NCI-H1417 (cell line): ENCODE results near the gene ZFAND2B.

Source experiments
- DNase-seq, 3 experiments: peaks; one replicate each; lab custom pipeline; 2025; lab: John Stamatoyannopoulos, UW

The ZFAND2B gene

GRCh38 chr2:219204425-219205164 is 2.0 kb upstream of the ZFAND2B start:
- DNase-seq: no peak

DNA sequence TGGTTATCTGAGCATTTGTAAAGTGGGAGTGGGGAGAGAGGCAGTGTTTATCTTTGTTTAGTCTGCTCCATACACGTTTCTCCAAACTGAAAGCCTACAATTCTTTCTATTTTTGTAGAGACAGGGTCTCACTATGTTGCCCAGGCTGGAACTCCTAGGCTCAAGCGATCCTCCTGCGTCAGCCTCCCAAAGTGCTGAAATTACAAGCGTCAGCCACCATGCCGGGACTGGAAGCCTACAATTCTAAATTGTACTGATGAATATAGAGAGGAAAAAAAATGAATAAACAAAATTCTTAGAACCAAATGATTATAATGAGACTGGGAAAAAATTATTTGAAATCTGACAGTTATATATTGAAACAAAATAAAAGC is 1.4 kb upstream of the ZFAND2B start:
- no peak for DNase-seq

DNA sequence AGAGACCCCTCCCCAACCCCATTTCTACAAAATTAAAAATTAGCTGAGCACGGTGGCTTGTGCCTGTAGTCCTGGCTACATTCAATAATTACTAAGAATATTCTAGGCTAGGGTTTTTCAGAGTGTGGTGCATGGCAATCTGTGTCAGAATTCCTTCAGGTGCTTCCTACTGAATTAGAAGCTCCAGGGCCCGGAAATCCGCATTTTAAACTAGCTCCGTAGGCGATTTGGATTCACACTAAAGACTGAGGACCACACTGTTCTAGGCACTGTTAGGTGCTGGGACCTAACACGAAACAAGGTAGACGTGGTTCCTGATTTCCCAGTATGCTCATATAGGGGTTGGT is 628 bp upstream of the ZFAND2B start:
- DNase-seq: no peak

DNA sequence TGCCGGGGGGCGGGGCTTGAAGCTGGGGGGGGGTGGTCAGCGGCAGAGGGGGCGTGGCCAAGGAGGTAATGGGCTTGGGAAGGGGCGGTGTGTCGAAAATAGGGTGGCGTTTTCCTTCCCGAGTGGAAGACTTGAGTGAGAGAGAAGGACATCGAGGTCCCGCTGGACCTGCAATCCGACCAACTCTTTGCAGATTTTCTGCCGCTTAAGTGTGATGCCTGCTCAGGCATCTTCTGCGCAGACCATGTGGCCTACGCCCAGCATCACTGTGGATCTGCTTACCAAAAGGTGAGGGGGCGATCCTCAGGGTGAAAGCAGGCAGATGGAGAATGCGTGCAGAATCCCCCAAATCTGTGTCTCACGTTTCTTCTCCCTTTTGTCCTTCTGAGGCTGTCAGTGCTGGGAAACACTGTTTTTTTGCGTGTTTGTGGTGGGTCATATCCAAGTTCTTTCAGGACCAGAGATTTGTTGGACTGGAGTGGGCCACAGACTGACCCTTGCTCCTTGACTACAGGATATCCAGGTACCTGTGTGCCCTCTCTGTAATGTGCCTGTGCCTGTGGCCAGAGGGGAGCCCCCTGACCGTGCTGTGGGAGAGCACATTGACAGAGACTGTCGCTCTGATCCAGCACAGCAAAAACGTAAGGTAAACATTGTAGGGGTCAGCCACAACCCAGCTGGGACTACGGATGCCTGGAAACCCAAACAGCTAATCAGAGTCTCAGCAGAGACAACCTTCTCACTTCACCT is 727 bp downstream of the ZFAND2B start:
- no peak for DNase-seq

DNA sequence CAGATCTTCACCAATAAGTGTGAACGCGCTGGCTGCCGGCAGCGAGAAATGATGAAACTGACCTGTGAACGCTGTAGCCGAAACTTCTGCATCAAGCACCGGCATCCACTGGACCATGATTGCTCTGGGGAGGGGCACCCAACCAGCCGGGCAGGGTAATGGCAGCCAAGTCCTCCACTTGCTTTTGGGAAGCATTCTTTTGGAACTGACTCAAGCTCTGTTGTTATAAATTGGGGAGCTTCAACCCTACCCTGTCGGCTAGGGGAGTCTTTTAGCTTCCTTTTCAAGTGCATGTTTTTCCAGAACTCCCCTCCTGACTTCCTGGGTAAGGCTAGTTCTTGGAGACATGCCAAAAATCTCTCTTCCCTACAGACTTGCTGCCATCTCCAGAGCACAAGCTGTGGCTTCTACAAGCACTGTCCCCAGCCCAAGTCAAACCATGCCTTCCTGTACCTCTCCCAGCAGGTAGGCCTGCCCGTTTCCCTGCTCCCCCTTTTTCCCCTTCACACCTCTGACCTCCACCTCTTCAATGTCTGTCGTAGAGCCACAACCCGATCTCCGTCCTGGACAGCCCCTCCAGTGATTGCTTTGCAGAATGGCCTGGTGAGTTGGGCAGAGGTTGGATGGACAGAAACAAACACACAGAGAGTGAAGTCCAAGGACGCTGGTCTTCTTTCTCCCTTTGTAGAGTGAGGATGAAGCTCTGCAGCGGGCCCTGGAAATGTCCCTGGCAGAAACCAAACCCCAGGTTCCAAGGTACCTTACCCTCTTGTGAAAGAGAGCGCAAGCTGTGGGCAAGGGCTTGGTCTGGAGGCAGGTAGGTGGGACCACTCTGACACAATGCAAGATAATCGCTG is 1.5 kb downstream of the ZFAND2B start:
- DNase-seq: peak in 1 of 3 experiments; percentile 22

DNA sequence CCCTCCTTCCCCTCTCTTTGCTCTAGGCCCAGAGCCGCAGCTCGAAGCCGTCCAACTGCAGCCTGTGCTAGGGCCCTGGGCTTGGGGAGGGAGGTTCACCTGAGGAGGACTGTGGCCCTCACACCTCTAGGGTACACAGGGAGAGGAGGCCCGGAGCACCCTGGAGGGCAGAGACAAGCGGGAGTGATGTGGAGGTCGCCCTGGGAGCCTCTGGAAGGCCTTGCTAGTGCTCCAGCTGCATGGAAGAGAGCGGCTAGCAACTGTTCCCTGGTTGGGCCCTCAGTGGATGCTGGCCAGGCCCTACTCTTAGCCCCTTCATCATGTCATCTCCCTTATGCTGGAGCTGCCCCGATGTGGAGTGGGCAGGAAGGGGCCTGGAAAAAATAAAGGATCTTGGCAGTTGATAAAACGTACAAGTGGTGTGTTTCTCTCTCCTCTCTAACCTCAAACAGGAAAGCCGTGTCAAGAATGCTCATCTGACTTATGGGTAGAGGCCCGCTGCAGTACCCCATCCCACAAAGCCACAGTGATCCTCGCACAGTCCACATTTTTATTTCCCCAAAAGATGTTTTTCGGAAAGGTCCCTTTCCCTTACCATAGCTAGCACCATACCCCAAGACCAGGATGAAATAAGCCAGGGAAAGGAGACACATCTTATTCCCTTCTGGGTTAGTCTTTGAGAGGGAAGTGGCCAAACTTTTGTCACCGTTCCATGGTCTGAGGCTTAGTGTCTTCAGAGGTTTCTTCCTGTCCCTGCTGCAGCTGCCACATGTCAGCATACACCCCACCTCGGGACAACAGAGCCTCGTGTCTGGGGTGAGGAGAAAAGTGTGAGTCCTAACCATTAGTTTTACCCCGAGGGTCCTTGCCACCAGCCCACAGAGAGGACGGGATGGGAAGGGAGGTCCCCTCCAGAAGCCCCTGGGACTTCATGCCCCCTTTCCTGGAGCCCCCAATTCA is 2.9 kb downstream of the ZFAND2B start:
- DNase-seq: no peak

- DNase-seq: no peak
These were observed 3.8 kb downstream of the ZFAND2B start for GRCh38 chr2:219210196-219210885.

- no peak for DNase-seq
These were observed 4.3 kb downstream of the ZFAND2B start for GRCh38 chr2:219210886-219211362.

DNA sequence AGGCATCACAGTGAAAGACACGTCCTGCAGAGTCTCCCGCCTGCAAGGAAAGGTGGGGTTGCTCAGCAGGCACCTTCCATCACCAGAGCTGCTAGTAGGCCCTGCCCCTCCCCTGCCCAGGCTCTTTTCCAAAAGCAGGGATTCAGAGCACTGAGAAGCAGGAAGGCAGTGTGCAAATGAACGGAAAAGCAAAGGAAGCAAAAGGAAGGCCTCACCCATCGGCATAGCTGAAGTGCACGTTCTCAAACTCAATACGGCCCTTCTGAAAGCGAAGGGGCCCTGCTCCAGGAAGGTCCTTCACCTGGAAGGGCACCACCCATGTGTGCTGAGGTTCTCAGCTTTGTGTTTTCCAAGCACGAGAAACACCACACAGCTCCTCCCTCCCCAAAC is 6.4 kb downstream of the ZFAND2B start:
- DNase-seq: no peak

GRCh38 chr2:219213486-219214071 is 7.0 kb downstream of the ZFAND2B start:
- DNase-seq: no peak

DNA sequence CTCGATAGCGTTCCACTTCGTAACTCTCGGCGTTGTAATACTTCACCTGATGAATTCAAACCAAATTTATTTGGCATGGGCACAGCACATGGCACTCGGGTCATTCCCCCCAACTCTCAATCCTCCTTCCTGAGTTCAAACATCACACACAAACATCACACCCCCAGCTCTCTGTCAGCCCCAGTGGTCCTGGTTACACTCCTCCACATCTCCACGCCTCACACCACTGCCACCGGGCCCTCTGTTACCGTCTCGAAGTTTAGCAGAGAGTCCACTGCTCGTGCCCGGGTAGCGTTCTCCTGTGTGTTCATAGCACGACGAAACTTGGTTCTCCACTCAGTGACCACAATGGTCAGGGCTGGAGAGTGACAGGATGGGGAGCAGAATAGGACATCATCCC is 7.6 kb downstream of the ZFAND2B start:
- DNase-seq: no peak

DNA sequence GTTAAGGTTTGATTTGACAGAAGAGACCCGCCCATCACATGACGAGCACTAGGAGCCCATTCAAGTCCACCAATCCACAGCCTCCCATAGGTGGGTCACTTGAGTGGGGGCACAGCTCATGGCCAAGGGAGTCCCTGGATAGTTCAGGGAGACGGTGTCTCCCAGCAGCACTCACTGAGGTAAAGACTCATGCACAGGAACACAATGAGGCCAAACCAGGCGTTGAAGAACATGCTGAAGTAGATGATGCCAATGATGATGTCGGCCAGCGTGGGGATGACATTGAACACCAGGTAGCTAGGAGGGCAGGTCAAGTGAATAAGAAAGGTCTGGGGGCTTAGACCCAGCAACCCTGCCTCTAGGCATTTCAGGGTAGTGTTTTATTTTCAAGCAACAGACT is 8.2 kb downstream of the ZFAND2B start:
- no peak for DNase-seq

- no peak for DNase-seq
These were observed 9.4 kb downstream of the ZFAND2B start for GRCh38 chr2:219215871-219216534.

- DNase-seq: no peak
These were observed 9.9 kb downstream of the ZFAND2B start for GRCh38 chr2:219216535-219216915.

DNA sequence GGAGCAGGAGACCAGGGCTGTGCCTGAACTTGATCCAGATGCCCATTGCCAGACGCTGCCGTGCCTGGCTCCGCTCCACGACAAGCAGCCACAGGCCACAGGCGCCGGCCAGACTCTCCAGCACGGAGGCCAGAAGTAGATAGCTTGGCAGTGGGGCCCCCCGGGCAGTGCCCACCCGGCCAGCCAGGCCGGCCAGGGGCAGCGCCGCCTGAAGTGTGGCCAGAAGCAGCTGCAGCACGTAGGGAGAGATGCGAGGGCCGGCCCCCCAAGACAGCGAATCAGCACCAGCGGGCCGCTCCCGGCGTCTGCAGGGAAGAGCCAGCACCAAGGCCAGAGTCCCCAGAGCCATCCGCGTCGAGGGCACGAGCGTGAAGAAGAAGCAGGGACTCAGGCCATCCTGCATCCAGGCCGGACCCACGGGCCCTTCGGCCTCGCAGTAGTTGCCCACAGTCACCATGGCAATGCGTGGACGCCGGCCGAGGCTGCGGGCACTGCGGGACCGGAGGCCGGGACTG is 11.7 kb downstream of the ZFAND2B start:
- DNase-seq: peak in 2 of 3 experiments; percentile 92

DNA sequence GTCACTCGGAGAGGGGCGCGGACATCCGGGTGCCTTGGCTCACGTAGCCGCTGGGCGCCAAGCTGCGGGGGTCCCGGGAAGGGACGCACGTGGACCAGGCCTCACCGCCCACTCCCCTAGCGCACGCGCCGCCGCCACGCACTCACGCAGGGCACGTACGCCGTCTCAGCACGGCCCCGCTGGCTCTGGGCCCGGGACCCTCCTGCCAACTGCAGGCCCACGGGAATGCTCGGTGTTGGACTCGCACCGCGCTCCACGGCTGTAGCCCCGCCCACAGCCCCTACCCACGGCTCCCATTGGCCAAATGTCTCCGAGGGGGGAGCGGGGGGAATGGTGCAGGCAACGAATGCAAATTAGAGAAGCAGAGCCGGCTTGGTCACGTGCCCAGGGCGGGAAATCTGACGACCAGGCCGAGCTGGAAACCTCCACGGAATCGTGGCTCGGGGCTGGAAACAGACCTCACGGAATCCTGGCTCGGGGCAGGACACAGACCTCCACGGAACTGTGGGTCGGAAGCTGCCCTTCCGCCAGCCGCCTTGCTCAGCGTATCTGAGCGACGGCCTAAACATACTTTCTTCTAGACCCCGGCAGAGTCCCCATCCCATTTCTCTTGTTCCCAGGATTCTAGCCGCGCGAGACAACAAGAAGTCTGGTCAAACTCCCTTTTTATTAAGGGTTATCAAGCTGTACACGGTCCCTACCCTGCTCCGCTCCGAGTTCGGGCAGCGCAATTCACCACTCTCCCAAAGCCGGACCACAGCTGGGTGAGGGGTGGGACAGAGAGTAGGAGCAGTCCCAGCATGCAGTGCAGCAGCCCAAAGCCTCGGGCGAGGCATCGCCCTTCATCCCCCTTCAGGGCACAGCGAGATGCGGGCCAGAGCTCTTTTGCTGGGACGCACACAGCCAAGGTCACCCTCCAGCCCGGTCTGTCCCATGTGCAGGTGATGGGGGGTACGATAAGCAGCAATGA is 12.4 kb downstream of the ZFAND2B start, which contains the start of gene ABCB6:
TSS of gene ABCB6 (minus strand) at position 227 of the 970 bp plus-strand sequence. CDS start 285 bp downstream, outside the sequence.
- peak; percentile 88 to 98 (median 96) for DNase-seq

DNA sequence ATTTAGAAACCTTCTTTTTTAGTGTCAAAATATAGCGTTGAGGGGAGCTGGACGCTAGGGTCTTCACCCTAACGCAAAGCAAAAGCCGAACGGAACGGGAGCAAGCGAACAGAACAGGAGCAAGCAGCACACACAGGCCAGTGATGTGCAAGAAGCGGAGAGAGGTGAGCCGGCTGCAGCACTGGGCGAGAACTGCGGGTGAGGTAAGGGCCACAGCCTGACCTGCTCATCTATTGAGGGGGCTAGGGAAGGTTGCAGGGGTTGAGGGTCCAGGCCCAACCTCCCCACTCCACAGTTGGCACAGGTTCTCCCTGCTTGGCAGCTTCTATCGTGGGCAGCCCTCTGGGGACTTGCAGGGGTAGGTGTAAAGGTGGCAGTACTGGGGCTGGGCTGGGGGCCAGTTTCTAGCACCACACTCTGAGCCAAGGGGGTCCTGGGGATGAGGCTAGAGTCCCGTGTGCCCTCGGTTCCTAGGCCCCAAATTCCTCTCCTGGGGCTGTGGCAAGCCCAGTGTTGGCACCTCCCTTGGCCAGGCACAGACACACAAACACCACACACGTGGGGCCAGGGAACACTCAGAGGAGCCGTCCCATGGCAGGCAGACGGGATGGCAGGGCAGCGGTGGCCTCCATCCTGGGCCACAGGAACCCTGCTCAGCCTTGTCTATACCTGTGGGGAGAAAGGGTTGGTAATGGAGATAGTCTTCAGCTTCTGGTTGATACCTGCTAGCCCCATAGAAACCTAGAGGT is 13.4 kb downstream of the ZFAND2B start:
- no peak for DNase-seq
